Measurements from ENCODE around the gene SNAPC2. TPM values are rescaled to one million over a fixed set of nuclear protein-coding genes. Genes with fewer than 3 reads are reported as not detected.

SNAPC2 gene, protein sequence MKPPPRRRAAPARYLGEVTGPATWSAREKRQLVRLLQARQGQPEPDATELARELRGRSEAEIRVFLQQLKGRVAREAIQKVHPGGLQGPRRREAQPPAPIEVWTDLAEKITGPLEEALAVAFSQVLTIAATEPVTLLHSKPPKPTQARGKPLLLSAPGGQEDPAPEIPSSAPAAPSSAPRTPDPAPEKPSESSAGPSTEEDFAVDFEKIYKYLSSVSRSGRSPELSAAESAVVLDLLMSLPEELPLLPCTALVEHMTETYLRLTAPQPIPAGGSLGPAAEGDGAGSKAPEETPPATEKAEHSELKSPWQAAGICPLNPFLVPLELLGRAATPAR
- total RNA-seq (2014; rRNA removed; shearing (Covaris generic)) = 30.6 and 44.5 TPM in 2 replicates

DNA sequence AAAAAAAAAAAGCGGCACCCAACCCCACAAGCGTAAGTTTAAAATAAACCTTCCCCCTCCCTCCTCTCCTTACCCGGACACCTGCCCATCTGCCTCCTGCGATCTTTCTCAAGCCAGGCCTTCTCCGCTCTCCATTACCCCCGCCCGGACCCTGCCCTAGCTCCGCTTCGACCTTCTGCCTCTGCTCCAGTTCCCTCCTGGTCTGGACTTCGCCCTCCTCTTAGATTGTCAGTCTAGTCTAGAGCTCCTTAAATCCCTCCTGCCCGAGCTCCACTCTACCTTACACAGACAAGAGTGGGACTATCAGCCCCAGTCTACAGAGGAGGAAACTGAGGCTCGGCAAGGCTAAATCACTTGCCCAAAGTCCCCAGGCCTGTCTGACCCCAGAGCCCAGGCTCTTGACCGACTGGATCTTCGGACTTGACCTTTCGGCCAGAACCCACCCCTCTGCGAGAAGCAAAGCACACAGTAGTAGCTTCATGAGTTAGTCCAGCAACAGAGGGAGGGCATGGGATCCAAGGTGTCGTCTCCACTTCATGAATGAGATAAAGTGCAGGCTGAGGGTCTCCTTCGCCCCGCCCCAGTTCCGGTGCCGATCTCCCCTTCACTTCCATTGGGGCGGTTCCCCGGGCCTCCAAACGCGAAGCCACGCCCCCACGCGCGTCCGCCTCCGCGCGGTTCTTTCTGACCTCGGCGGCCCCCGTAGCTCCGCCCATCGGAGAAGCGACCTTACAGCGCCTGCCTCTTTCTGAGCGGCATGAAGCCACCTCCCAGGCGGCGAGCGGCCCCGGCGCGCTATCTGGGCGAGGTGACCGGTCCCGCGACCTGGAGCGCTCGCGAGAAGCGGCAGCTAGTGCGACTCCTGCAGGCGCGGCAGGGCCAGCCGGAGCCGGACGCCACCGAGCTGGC lies at the start of gene SNAPC2:
Gene SNAPC2, plus strand, starts transcription at position 729 of the 909 bp plus-strand sequence. Its CDS starts 29 bp downstream, at position 758.
- DNase-seq (ENCODE audit: low spot score) = peak; percentile 87

DNA sequence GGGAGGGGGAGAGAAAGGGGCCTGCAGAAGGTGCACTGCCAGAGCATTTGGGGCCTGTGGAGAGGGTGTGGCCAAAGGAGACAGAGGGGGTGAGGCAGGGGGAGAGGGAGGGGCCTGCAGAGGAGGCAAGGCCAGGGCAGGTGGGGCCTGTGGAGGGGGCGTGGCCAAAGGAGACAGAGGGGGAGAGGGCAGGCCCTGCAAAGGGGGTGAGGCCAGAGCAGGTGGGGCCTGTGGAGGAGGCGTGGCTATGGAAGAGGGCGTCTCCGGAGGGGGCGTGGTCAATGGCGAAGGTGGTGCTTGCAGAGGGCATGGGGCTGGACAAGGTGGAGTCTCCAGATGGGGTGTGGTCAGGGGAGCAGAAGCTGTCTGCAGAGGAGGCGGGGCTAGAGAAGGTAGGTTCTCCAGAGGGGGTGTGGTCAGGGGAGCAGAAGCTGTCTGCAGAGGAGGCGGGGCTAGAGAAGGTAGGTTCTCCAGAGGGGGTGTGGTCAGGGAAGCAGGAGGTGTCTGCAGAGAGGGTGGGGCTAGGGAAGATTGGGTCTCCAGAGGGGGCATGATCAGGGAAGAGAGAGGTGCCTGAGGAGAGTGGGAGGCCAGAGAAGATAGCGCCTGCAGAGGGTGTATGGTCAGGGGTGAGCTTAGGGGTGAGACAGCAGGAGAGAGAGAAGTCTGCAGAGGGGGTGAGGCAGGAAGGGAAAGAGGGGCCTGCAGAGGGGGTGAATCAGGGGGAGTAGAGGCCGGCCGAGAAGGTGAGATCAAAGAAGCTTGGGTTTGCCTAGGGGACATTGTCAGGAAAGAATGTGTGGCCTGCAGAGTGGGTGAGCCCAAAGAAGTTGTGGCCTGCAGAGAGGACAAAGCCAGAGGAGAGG lies 49.3 kb upstream of the SNAPC2 start:
- DNase-seq (ENCODE audit: low spot score) = peak; percentile 79

DNA sequence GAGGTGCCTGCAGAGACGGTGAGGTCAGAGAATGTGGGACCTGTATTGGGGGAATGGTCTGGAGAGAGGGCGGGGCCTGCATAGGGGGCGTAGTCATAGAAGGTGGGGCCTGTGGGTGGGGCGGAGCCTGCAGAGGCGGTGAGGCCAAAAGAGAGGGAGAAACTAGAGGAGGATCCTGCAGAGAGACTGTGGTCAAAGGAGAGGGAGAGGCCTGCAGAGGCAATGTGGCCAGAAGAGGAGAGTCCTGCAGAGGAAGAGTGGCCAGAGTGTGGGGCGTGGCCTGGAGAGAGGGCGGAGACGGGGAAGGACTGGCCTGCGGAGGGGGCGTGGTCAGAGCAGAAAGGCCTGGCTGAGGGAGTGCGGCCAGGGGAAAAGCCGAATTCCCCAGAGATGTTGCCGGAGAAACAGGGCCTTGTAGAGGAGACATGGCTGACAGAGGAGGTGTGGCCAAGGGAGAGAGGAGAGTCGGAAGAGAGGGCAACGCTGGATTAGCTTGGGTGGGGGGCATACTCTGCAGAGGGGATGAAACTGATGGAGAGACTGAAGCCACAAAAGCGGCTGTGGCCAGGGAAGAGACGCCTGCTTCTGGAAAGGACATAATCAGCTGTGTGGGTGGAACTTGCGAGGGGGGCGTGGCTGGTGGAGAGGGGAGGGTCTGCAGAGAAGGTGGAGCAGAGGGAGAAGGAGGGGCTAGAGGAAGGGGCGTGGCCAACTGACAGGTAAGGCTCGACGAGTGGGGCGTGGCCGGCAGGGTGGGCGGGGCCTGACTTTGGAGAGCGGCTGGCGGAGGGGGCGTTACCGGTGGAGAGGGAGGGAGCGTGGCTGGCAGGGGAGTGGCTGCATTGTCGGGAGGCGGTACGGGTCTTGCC lies 48.5 kb upstream of the SNAPC2 start:
- peak; percentile 96 for DNase-seq (ENCODE audit: low spot score)

DNA sequence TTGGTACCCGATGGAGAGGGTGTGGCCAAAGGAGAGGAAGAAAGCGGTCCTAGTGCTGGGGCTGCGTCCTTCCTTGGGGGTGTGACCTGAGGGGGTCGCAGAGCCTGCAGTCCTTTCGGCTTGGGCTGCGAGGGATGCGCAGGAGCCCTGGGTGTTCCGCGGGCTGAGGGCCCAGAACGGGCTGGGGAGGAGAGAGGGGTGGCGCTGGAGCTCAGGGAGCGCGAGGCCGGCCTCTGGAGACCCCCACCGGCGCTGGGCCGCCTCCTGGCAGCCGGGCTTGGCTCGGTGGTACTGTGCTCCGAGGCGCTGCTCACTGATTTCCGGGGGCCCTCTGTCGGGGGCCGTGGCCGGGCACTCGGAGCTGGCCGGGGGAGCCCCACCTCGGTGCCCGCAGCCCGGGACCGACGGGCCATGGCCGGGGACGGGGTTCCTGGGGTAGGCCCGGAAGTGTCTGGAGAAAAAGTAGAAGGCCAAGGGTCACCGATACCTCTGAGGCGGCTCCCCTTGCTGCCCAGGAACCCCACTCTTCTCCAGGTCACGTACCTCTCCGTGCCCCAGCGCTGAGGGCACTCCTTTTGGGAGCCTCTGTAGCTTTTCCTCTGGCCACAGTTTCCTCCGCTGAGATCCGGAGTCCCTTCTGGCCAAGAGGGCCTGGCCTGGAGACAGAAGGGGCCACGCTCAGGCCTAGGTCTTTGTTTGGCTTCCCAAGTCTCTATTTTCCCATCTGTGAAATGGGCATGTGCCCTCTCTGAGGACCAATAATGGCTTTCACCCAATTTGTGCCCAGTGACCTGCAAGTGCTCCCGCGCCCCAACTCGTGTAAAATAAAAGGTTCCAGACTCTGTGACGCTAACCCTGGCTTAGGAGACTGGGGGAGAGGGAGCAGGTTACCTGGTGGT lies 47.6 kb upstream of the SNAPC2 start:
- DNase-seq (ENCODE audit: low spot score) = no peak

DNA sequence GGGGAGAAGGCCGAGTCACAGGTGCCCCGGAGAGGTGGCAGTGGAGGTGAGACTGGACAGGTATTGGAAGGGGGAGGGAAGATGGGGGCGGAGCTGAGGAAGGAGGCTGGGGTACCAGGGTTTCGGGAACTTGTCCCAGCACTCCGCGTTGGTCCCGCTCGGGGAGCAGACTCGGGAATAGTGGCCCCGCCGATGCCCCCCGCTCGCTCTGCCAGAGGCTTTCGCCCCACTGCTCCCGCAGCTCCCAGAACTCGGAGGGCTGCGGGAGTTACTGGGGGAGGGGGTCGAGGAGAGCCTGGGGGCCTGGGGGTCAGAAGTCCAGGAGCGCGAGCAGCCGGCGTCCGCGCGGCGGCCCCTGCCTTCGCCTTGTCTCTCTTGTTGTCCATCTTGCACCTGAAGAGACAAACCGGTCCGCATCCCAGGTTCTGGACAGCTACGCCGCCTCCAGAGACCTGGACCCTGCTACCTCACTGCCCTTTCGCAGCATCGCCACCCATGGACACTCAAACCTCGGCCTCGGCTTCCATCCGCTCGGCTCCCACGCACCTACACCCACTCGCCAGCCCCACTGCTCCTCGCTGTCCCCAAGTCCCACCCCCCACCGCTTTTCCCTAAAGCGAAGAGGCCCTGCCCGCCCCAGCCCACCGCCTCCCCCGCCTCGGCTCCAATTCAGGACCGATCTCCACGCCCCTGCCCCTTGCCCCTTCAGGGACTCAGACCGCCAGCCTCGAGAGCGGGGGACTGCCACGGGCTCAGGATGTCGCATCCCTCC lies 46.6 kb upstream of the SNAPC2 start:
- no peak for DNase-seq (ENCODE audit: low spot score)

DNA sequence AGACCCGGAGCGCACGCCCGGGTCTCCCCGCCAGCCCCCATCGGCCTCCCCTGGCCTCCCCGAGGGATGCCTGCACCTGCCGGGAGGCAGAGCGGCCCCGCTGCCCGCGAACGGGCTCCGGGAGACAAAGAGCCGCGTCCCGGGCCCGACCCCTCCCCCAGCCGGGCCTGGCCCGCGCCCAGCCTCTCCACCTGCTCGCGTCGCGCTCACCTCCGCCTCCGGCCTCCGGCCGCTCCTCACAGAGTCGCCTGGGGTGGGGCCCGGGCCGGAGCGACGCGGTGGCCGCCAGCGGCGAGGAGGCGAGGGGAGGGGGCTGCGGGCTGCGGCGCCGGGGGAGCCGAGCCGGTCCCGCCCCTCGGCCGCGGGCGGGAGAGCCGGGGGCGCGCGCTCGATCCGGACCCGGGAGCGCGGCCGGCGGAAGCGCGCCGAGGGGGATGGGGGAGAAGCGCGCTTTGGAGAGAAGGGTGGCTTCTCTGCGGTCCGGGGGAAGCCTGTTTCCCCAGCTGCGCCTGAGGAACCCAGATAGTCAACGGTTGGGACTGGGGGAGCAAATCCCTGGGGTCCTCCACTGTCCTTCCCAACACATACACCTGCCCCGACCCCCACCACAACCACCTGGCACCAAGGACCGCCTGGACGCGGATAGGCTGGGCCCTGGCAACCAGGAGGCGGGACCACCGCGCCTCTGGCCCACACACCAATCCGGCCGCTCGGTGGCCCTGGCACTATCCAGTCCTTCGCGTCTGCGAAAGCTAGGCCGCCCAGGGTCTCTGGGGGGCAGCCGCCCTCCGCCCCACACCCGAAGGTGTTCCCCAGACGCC lies 45.9 kb upstream of the SNAPC2 start, which contains the start of gene PRR36:
Gene PRR36, minus strand, starts transcription at position 315 of the 821 bp plus-strand sequence. CDS start 701 bp downstream, outside the sequence.
- peak; percentile 64 for DNase-seq (ENCODE audit: low spot score)

DNA sequence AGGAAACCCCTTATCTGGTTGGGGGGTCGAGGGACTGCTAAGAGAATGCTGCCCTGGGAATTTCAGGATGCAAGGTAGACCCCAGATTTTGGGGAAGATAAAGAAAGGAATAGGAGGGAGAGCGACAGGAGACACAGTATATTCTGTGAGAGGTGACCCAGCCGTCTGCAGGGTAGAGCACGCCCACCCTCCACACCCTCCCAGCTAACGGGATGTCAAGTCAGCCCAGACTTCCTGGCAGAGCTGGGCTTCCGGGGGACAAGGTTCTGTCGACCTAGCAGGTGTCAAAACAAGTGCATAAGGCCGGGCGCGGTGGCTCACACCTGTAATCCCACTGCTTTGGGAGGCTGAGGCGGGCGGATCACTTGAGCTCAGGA lies 45.3 kb upstream of the SNAPC2 start:
- DNase-seq (ENCODE audit: low spot score) = no peak

DNA sequence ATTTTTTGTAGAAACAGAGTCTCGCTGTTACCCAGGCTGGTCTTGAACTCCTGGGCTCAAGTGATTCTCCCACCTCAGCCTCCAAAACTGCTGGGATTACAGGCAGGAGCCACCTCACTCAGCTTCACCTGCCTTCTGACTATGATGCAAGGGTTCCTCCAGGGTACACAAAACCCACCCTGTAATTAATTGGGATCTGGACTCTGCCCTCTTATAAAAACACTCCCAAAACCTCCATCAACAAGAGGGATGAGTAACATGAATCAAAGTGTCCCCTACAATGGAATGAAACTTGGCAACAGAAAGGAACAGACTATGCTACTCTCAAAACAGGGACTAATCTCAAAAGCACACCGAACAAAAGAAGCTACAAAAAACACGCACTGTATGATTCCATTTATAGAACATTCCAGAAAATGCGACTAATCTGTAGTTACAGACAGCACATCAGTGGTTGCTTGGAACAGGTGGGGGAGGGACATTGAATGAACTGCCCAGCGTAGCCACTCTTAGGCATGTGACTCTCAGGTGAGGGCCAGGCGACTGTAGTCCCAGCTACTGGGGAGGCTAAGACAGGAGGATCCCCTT lies 42.8 kb upstream of the SNAPC2 start:
- no peak for DNase-seq (ENCODE audit: low spot score)

DNA sequence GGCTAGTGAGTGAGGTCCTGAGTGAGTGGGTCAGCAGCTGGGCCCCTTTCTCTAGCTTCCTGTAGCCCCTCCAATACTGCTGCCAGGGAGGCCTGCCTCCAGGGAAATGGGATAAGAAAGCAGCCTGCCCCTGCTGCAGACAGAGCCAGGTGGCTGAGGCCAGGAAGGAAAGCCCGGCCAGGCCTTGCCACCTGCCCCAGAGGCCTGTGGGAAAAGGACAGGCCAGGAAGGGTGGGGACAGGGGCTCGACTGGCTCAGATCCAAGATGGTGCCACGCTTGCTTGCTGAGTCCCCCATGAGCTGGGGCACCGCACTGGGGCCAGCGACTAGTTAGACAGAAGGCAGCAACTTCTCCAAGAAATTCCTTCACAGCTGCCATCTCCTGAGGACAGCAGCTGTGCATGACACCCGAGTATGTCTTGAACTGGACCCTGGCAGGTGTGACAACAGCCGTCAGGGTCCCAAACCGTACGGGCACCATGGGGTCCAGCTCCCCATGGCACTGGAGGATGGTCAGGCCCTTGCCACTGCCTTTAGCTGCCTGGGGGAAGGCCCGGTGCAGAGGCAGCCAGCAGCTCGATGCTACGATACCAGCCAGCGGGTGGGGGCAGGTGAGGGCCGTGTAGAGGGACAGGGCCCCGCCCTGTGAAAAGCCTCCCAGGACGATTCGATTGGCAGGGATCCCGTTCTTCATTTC lies 40.9 kb upstream of the SNAPC2 start:
- no peak for DNase-seq (ENCODE audit: low spot score)

DNA sequence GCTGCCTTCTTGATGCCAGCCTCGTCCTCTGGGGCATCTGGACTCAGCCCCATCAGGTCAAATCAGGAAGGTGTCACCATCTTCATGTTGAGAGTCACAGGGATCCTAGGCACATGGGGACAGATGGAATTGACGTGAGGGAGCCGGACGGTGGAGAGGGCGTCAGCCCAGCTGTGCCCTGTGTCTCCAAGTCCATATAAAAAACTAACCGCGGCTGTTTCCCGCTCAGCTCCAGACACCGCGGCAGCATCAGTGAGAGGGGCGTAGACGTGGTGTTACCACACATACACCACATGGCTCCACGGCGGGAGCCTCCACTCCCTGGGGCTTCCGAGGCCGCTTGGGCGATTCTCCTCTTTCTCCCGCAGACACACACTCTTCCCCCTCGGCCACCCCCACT lies 40.3 kb upstream of the SNAPC2 start:
- DNase-seq (ENCODE audit: low spot score) = no peak

DNA sequence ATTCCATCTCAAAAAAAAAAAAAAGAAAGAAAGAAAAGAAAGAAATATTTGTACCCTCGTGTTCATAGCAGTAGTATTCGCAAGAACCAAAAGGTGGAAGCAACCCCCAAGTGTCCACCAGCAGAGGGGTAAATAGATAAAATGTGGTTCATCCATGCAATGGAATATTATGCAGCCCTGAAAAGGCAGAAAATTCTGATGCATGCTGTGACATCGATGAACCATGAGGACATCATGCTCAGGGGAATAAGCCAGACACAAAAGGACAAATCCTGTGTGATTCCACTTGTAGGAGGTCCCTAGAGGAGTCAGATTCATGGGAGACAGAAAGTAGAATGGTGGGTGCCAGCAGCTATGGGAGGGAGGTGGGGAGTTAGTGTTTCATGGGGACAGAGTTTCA lies 38.2 kb upstream of the SNAPC2 start:
- no peak for DNase-seq (ENCODE audit: low spot score)

DNA sequence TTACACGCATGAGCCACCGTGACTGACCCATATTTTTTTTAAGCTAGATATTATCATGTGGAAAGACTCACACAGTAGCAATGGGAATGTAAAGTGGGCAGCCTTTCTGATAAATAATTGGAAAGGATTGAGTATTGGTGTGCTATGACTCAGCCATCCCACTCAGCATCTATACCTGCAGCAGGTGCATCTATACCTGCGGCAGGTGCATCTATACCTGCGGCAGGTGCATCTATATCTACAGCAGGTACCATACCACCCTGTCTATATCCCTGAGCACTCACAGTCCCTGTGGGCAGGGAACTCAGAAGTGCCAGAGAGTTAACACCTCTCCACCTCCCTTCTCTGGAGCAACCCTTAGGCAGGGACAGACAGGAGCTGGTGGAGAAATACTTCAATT lies 37.0 kb upstream of the SNAPC2 start:
- DNase-seq (ENCODE audit: low spot score) = no peak

DNA sequence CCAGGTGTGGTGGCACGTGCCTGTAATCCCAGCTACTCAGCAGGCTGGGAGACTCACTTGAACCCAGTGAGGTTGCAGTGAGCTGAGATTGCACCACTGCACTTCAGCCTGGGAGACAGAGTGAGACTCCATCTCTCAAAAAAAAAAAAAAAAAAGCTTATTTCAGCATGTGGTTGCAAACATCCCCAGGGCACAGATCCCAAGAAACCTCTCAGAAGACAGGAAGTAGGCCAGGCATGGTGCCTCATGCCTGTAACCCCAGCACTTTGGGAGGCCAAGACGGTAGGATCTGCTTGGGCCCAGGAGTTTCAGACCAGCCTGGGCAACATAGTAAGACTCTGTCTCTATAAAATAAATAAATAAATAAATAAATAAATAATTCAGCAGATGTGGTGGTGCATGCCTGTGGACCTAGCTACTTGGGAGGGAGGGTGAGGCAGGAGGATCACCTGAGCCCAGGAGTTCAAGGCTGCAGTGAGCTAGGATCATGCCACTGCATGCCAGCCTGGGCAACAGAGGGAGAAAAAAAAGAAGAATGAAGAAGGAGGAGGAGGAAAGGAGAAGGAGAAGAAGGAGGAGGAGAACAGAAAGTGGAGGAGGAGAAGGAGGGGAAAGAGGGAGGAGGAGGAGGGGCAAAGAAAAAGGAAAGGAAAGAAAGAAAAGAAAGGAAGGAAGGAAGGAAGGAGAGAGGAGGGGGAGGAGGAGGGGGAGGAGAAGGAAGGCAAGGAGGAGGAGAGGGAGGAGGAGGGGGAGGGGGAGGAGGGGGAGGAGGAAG lies 36.2 kb upstream of the SNAPC2 start:
- DNase-seq (ENCODE audit: low spot score) = no peak

DNA sequence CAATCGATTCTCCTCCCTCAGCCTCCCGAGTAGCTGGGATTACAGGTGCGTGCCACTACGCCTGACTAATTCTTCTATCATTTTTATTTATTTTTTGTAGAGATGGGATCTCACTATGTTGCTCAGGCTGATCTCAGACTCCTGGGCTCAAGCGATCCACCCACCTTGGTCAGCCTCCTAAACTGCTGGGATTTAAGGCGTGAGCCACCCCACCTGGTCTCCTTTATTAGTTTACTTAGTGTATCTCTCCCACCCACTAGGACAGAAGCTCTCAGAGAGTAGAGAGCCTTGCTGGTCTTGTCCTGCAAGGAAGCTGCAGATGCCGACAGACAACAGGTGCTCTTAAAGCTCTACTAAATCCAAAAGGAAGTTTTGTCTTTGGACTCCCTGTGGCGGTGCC lies 34.3 kb upstream of the SNAPC2 start:
- no peak for DNase-seq (ENCODE audit: low spot score)

DNA sequence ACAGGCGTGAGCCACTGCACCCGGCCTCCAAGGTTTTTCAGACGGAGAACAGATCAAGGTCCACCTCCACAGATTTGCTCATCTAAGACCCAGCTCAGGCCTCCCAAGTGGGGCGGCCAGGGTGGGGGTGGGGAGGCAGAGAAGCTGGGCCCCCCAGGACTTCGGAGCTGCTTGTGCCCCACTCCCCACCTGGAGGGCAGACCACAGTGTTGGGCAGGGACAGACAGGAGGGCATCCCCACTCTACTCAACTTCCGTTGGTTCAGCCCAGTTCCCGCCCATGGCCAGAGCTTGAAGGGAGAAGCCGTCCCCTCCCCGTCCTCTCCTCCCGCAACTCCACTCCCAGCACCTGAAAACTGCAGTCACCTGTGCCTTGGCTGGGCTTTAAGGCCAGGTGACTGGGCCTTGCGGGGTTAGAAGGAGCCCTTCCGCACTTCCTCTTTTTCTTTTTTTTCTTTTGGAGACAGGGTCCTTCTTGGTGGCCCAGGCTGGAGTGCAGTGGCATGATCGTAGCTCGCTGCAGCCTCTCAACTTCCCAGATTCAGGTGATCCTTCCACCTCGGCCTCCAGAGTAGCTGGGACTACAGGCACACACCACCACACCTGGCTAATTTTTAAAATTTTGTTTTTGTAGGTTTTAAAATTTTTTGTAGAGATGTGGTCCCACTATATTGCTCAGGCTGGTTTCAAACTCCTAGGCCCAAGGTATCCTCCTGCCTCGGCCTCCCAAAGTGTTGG lies 32.6 kb upstream of the SNAPC2 start:
- no peak for DNase-seq (ENCODE audit: low spot score)
